Nasal cavity respiratory epithelium epithelial cell of viscerocranial mucosa (primary cell): Measurements from ENCODE around the gene ING4. TPM values are rescaled to one million over a fixed set of nuclear protein-coding genes. Genes with fewer than 3 reads are reported as not detected.

Experiments used
- total RNA-seq: library from RNA; depleted of rRNA; stranded (reverse); fragments of >200 nt; gene quantifications from 2 replicates; pipeline ENCODE4 v1.2.3, GENCODE V29; 2014

ING4 gene
- total RNA-seq = 11.6 and 24.5 TPM in 2 replicates

GRCh38 chr12:6662906-6663742 is at the start of gene ING4:
TSS of gene ING4 (minus strand) at chr12:6663119. CDS start at chr12:6663101, 18 bp downstream.

GRCh38 chr12:6700646-6701051 is 37.7 kb upstream of the ING4 start, which contains the start of gene PIANP:
TSS of gene PIANP (minus strand) at chr12:6700815. CDS start at chr12:6698061, 2,754 bp downstream.

GRCh38 chr12:6688999-6689882 is 26.3 kb upstream of the ING4 start, which contains the start of gene ZNF384:
TSS of gene ZNF384 (minus strand) at chr12:6689375. CDS start at chr12:6679520, 9,855 bp downstream.

GRCh38 chr12:6647083-6647604 is 15.8 kb downstream of the ING4 start, which contains the start of gene ACRBP:
TSS of gene ACRBP (minus strand) at chr12:6647432. CDS start at chr12:6647366, 66 bp downstream.

GRCh38 chr12:6635856-6636531 is 26.9 kb downstream of the ING4 start, which contains the start of gene LPAR5:
TSS of gene LPAR5 (minus strand) at chr12:6635959. CDS start at chr12:6621248, 14,711 bp downstream.

Other genes with a start within 250 kb of the ING4 start
- gene CD27, start 218.2 kb downstream of the ING4 start, total RNA-seq = not detected in 2 replicates
- 2.4 and 18.9 TPM in 2 replicates for gene TAPBPL, start 211.1 kb downstream of the ING4 start, total RNA-seq
- gene VAMP1, start 192.4 kb downstream of the ING4 start, total RNA-seq = 1.6 and 2.1 TPM in 2 replicates
- 85.8 and 94.7 TPM in 2 replicates for gene MRPL51, start 169.9 kb downstream of the ING4 start, total RNA-seq
- gene NCAPD2, start 169.0 kb downstream of the ING4 start, total RNA-seq = 27.3 and 29.9 TPM in 2 replicates
- 4,821 and 5,284 TPM in 2 replicates for gene GAPDH, start 128.6 kb downstream of the ING4 start, total RNA-seq
- gene IFFO1, start 107.1 kb downstream of the ING4 start, total RNA-seq = 0.34 and 0.71 TPM in 2 replicates
- gene NOP2, start 94.8 kb downstream of the ING4 start, total RNA-seq = 37.3 and 45.6 TPM in 2 replicates
- 132 and 213 TPM in 2 replicates for gene CHD4, start 55.7 kb downstream of the ING4 start, total RNA-seq
- 2.7 and 5.1 TPM in 2 replicates for gene LPAR5, start 27.2 kb downstream of the ING4 start, total RNA-seq
- 0.34 and 0.50 TPM in 2 replicates for gene ACRBP, start 15.7 kb downstream of the ING4 start, total RNA-seq
- 7.2 and 17.5 TPM in 2 replicates for gene ZNF384, start 26.3 kb upstream of the ING4 start, total RNA-seq
- not detected in 2 replicates for gene PIANP, start 37.7 kb upstream of the ING4 start, total RNA-seq
- gene COPS7A, start 60.9 kb upstream of the ING4 start, total RNA-seq = 75.9 and 84.0 TPM in 2 replicates
- gene MLF2, start 90.0 kb upstream of the ING4 start, total RNA-seq = 150 and 159 TPM in 2 replicates
- 16.7 and 50.8 TPM in 2 replicates for gene PTMS, start 103.2 kb upstream of the ING4 start, total RNA-seq
- gene LAG3, start 109.4 kb upstream of the ING4 start, total RNA-seq = 0.07 TPM in 1 of 2 replicates, not detected in the other
- gene CD4, start 126.4 kb upstream of the ING4 start, total RNA-seq = 0.21 TPM in 1 of 2 replicates, not detected in the other
- under 0.01 TPM in 1 of 2 replicates, not detected in the other for gene GPR162, start 158.7 kb upstream of the ING4 start, total RNA-seq
- gene P3H3, start 165.3 kb upstream of the ING4 start, total RNA-seq = 18.8 and 20.6 TPM in 2 replicates
- gene GNB3, start 177.8 kb upstream of the ING4 start, total RNA-seq = 0.34 and 0.78 TPM in 2 replicates
- gene CDCA3, start 188.2 kb upstream of the ING4 start, total RNA-seq = 0.57 and 0.68 TPM in 2 replicates
- 44.8 and 68.4 TPM in 2 replicates for gene USP5, start 189.0 kb upstream of the ING4 start, total RNA-seq
- gene TPI1, start 204.4 kb upstream of the ING4 start, total RNA-seq = 571 and 622 TPM in 2 replicates
- 5.6 and 15.0 TPM in 2 replicates for gene SPSB2, start 210.2 kb upstream of the ING4 start, total RNA-seq
- 8.2 and 9.8 TPM in 2 replicates for gene LRRC23, start 241.7 kb upstream of the ING4 start, total RNA-seq